CD4-positive, alpha-beta memory T cell (primary cell): ENCODE data around the gene SORD. TPM values are rescaled to one million over a fixed set of nuclear protein-coding genes. Genes with fewer than 3 reads are reported as not detected.
"Not testable (repeated sequence)": the region's sequence is repeated elsewhere in the genome, so short reads cannot be mapped to it uniquely, and the experiment has no call there.

Experiments used
- CTCF ChIA-PET: fragments of 350-600 bp; sonication (Branson Sonifier 250); formaldehyde crosslinking; loops from one replicate; lab custom pipeline; 2021; ENCODE audit warnings: inconsistent platforms; ENCODE audit not compliant: partially characterized antibody; lab: Charles Lee
- POLR2A ChIA-PET: fragments of 350-600 bp; sonication (Branson Sonifier 250); formaldehyde crosslinking; loops from one replicate; lab custom pipeline; 2021; ENCODE audit not compliant: partially characterized antibody; lab: Charles Lee
- DNase-seq, 5 donors: peaks; one replicate each; pipeline versions ENCODE4 v3.0.0 to v3.0.0-alpha.2; 2020 to 2022; ENCODE audit warnings: mixed read lengths in 1 of 5
- H3K27ac ChIP-seq: one replicate; pipeline ENCODE4 v1.7.0; 2013; ENCODE audit warnings: low read depth, low read length
- H3K27me3 ChIP-seq: 2 replicates; pipeline ENCODE4 v1.7.0; 2013; ENCODE audit warnings: mild to moderate bottlenecking, low read length, moderate library complexity; ENCODE audit not compliant: insufficient read depth
- H3K36me3 ChIP-seq: 2 replicates; pipeline ENCODE4 v1.7.0; 2013; ENCODE audit warnings: mild to moderate bottlenecking, low read length, moderate library complexity; ENCODE audit not compliant: insufficient read depth
- H3K4me1 ChIP-seq: 2 replicates; pipeline ENCODE4 v1.7.0; 2013; ENCODE audit warnings: mild to moderate bottlenecking, low read length, moderate library complexity; ENCODE audit not compliant: insufficient read depth
- H3K4me3 ChIP-seq, 2 donors: one replicate each; pipeline ENCODE4 v1.7.0; 2013; ENCODE audit warnings: low read length in 2 of 2, mild to moderate bottlenecking in 1 of 2
- H3K9me3 ChIP-seq, 2 donors: one replicate each; pipeline ENCODE4 v1.7.0; 2013; ENCODE audit warnings: low read length in 2 of 2, control low read depth in 1 of 2; ENCODE audit not compliant: control insufficient read depth in 1 of 2
- H3K27ac Mint-ChIP-seq, 7 donors: one replicate each; pipeline ENCODE4 v1.8.0; 2020 to 2021; ENCODE audit warnings: mixed read lengths in 7 of 7, mild to moderate bottlenecking in 6 of 7, inconsistent platforms in 3 of 7, moderate library complexity in 3 of 7
- H3K27me3 Mint-ChIP-seq, 2 donors: one replicate each; pipeline ENCODE4 v1.8.0; 2020 to 2021; ENCODE audit warnings: mixed read lengths in 2 of 2
- H3K36me3 Mint-ChIP-seq, 2 donors: one replicate each; pipeline ENCODE4 v1.8.0; 2020 to 2021; ENCODE audit warnings: mixed read lengths in 2 of 2, inconsistent platforms in 1 of 2, mild to moderate bottlenecking in 1 of 2
- H3K4me1 Mint-ChIP-seq, 4 donors: one replicate each; pipeline ENCODE4 v1.8.0; 2020 to 2021; ENCODE audit warnings: mixed read lengths in 4 of 4, mild to moderate bottlenecking in 1 of 4
- H3K4me3 Mint-ChIP-seq, 8 donors: one replicate each; pipeline ENCODE4 v1.8.0; 2020 to 2021; ENCODE audit warnings: mixed read lengths in 8 of 8, mild to moderate bottlenecking in 7 of 8, moderate library complexity in 6 of 8, inconsistent platforms in 3 of 8
- H3K9me3 Mint-ChIP-seq, 8 donors: one replicate each; pipeline ENCODE4 v1.8.0; 2020 to 2021; ENCODE audit warnings: mixed read lengths in 8 of 8, mild to moderate bottlenecking in 5 of 8, inconsistent platforms in 3 of 8, moderate library complexity in 1 of 8
- intact Hi-C: fragments of 100-400 bp; cut with micrococcal nuclease; formaldehyde crosslinking; loops from one replicate; pipeline ENCODE4 v1.15.1; 2023
- polyA plus RNA-seq, 2 donors: library from polyadenylated mRNA; unstranded; fragments of 300-500 nt; fragmentation: Illumina TruSeq; gene quantifications; one replicate each; pipeline ENCODE4 v1.2.3, GENCODE V29; 2021
- total RNA-seq, 2 experiments: library from RNA; stranded (reverse); gene quantifications; one replicate each; pipeline ENCODE4 v1.2.3, GENCODE V29; 2021

SORD gene
- total and polyA plus RNA-seq, 4 experiments from 2014 or later = 4.2 to 7.0 (median 5.5) TPM

GRCh38 chr15:45082412-45082811 lies 59.4 kb downstream of the SORD start:
- H3K27ac ChIP-seq, H3K9me3 Mint-ChIP-seq, H3K4me3 ChIP-seq, H3K27me3 ChIP-seq, POLR2A ChIA-PET, H3K4me1 Mint-ChIP-seq, H3K9me3 ChIP-seq, CTCF ChIA-PET, DNase-seq, intact Hi-C loops, H3K36me3 ChIP-seq, H3K4me1 ChIP-seq, H3K36me3 Mint-ChIP-seq, H3K4me3 Mint-ChIP-seq: not testable (repeated sequence)
- peaks cover 7 to 13% of the 10 kb centered on the region in 2 donors for H3K27me3 Mint-ChIP-seq
- H3K27ac Mint-ChIP-seq = peak overlapping the region in 1 of 7 donors; percentile 13

- no peaks in the 10 kb centered on the region for H3K36me3 Mint-ChIP-seq
- intact Hi-C loops = no loop called here
- Histone ChIP-seq H3K36me3 (no peaks in the 10 kb centered on the region), H3K4me1 (no peaks in the 10 kb centered on the region), H3K27me3 (no peaks in the 10 kb centered on the region), H3K9me3 (no peaks in the 10 kb centered on the region), H3K4me3 (no peak overlapping the region), H3K27ac (no peak overlapping the region)
- no peaks in the 10 kb centered on the region for H3K9me3 Mint-ChIP-seq
- no peaks in the 10 kb centered on the region for H3K4me1 Mint-ChIP-seq
- no peak overlapping the region for H3K4me3 Mint-ChIP-seq
- no peak for DNase-seq
- H3K27me3 Mint-ChIP-seq = peaks cover 11 to 14% of the 10 kb centered on the region in 2 donors
- CTCF ChIA-PET = no interaction called here
- POLR2A ChIA-PET = no interaction called here
- H3K27ac Mint-ChIP-seq = no peak overlapping the region
Measured at GRCh38 chr15:45083223-45083622, 60.2 kb downstream of the SORD start.

- Histone ChIP-seq H3K27ac (no peak overlapping the region), H3K36me3 (no peaks in the 10 kb centered on the region), H3K4me3 (no peak overlapping the region), H3K9me3 (no peaks in the 10 kb centered on the region), H3K27me3 (no peaks in the 10 kb centered on the region), H3K4me1 (no peaks in the 10 kb centered on the region)
- no peaks in the 10 kb centered on the region for H3K4me1 Mint-ChIP-seq
- DNase-seq = no peak
- ChIA-PET CTCF (no interaction called here), POLR2A (no interaction called here)
- no peak overlapping the region for H3K27ac Mint-ChIP-seq
- H3K27me3 Mint-ChIP-seq = peaks cover 14% of the 10 kb centered on the region in 2 donors
- H3K4me3 Mint-ChIP-seq = no peak overlapping the region
- H3K36me3 Mint-ChIP-seq = no peaks in the 10 kb centered on the region
- intact Hi-C loops = no loop called here
- H3K9me3 Mint-ChIP-seq = no peaks in the 10 kb centered on the region
Measured at GRCh38 chr15:45084163-45084562, 61.2 kb downstream of the SORD start.

DNA sequence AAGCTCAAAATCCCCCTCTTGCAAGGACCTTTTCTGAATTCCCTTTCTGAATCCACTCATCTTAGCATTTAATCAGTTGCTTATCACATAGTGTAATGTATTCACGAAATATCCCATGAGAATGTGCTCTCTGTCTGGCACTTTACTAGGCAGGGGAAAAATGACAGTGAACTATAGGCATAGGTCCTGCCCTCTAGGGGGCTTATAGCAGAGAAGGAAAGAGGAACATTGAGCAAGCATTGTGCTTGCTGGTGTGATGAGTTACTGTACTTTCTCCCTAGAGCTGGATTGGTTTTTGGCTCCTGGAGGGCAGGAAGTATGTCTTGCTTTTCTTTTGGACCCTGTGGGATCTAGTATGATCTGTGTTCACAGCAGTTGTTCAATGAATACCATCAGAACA lies 64.5 kb downstream of the SORD start:
- no peaks in the 10 kb centered on the region for H3K4me1 ChIP-seq
- Mint-ChIP-seq H3K9me3 (no peaks in the 10 kb centered on the region), H3K4me3 (no peak overlapping the region), H3K36me3 (no peaks in the 10 kb centered on the region), H3K4me1 (no peaks in the 10 kb centered on the region), H3K27me3 (peaks cover 25 to 29% of the 10 kb centered on the region in 2 donors), H3K27ac (no peak overlapping the region)
- no peaks in the 10 kb centered on the region for H3K36me3 ChIP-seq
- DNase-seq = no peak
- POLR2A ChIA-PET = no interaction called here
- H3K27ac ChIP-seq = no peak overlapping the region
- H3K27me3 ChIP-seq = no peaks in the 10 kb centered on the region
- CTCF ChIA-PET = no interaction called here
- H3K9me3 ChIP-seq = no peaks in the 10 kb centered on the region
- no peak overlapping the region for H3K4me3 ChIP-seq
- intact Hi-C loops = no loop called here

- CTCF ChIA-PET = interaction anchor here (0.6 kb wide), 1 partner anchor 67 kb away, joined by 3 read pairs; no protein-coding TSS in a partner anchor
- H3K4me3 Mint-ChIP-seq = no peak overlapping the region
- DNase-seq = no peak
- no peaks in the 10 kb centered on the region for H3K9me3 Mint-ChIP-seq
- no peaks in the 10 kb centered on the region for H3K36me3 Mint-ChIP-seq
- intact Hi-C loops = no loop called here
- H3K4me1 Mint-ChIP-seq = no peaks in the 10 kb centered on the region
- POLR2A ChIA-PET = no interaction called here
- Histone ChIP-seq H3K36me3 (no peaks in the 10 kb centered on the region), H3K27me3 (no peaks in the 10 kb centered on the region), H3K4me3 (no peak overlapping the region), H3K27ac (no peak overlapping the region), H3K9me3 (no peaks in the 10 kb centered on the region), H3K4me1 (no peaks in the 10 kb centered on the region)
- H3K27me3 Mint-ChIP-seq = peaks cover 21 to 29% of the 10 kb centered on the region in 2 donors
- H3K27ac Mint-ChIP-seq = no peak overlapping the region
Measured at GRCh38 chr15:45088801-45089711, 66.1 kb downstream of the SORD start.

GRCh38 chr15:45089712-45090373 lies 66.8 kb downstream of the SORD start:
- Histone ChIP-seq H3K4me1 (no peaks in the 10 kb centered on the region), H3K27ac (no peak overlapping the region), H3K9me3 (no peaks in the 10 kb centered on the region), H3K27me3 (no peaks in the 10 kb centered on the region), H3K4me3 (no peak overlapping the region), H3K36me3 (no peaks in the 10 kb centered on the region)
- DNase-seq = no peak
- H3K9me3 Mint-ChIP-seq = no peaks in the 10 kb centered on the region
- H3K27ac Mint-ChIP-seq = no peak overlapping the region
- H3K4me1 Mint-ChIP-seq = no peaks in the 10 kb centered on the region
- CTCF ChIA-PET = interaction anchor here (0.6 kb wide), 1 partner anchor 68 kb away, joined by 3 read pairs; no protein-coding TSS in a partner anchor
- intact Hi-C loops = no loop called here
- no peaks in the 10 kb centered on the region for H3K36me3 Mint-ChIP-seq
- POLR2A ChIA-PET = no interaction called here
- peaks cover 19 to 27% of the 10 kb centered on the region in 2 donors for H3K27me3 Mint-ChIP-seq
- no peak overlapping the region for H3K4me3 Mint-ChIP-seq

- no peak overlapping the region for H3K27ac Mint-ChIP-seq
- H3K9me3 Mint-ChIP-seq = no peaks in the 10 kb centered on the region
- Histone ChIP-seq H3K27me3 (no peaks in the 10 kb centered on the region), H3K9me3 (no peaks in the 10 kb centered on the region), H3K4me3 (no peak overlapping the region), H3K27ac (no peak overlapping the region), H3K36me3 (no peaks in the 10 kb centered on the region), H3K4me1 (no peaks in the 10 kb centered on the region)
- no peak overlapping the region for H3K4me3 Mint-ChIP-seq
- DNase-seq = no peak
- CTCF ChIA-PET = no interaction called here
- intact Hi-C loops = no loop called here
- POLR2A ChIA-PET = no interaction called here
- H3K4me1 Mint-ChIP-seq = no peaks in the 10 kb centered on the region
- peaks cover 18 to 27% of the 10 kb centered on the region in 2 donors for H3K27me3 Mint-ChIP-seq
- H3K36me3 Mint-ChIP-seq = no peaks in the 10 kb centered on the region
Measured at GRCh38 chr15:45091161-45091560, 68.2 kb downstream of the SORD start.
